Caco-2 (cell line): ENCODE data around the gene COPRS. TPM values are rescaled to one million over a fixed set of nuclear protein-coding genes. Genes with fewer than 3 reads are reported as not detected.
"Not testable (repeated sequence)": the region's sequence is repeated elsewhere in the genome, so short reads cannot be mapped to it uniquely, and the experiment has no call there.

Experiments used
- BruUV-seq: library from RNA; stranded (reverse); fragments of 400-500 nt; replicated peaks from 2 replicates; lab custom pipeline; 2021; lab: Mats Ljungman, UMichigan
- CTCF ChIA-PET: fragments of 300-600 bp; sonication (Branson Sonifier 250); formaldehyde crosslinking; loops from one replicate; lab custom pipeline; 2022; ENCODE audit warnings: antibody characterized with exemption; lab: Charles Lee
- POLR2A ChIA-PET: fragments of 300-600 bp; sonication (Branson Sonifier 250); formaldehyde crosslinking; loops from one replicate; lab custom pipeline; 2022; ENCODE audit warnings: antibody characterized with exemption; lab: Charles Lee
- DNase-seq, 2 experiments: peaks; one replicate each; pipeline versions ENCODE4 v3.0.0 to v3.0.0-alpha.2; 2020 to 2022
- H3K27me3 ChIP-seq: replicated peaks from 2 replicates; pipeline ENCODE4 v1.6.0; 2011; ENCODE audit warnings: low read length; ENCODE audit not compliant: control insufficient read depth, insufficient read depth
- H3K36me3 ChIP-seq: 2 replicates; pipeline ENCODE4 v1.5.1; 2011; ENCODE audit warnings: low read length; ENCODE audit not compliant: control insufficient read depth, insufficient read depth
- H3K4me1 ChIP-seq: fragments of 250-450 bp; sonication (Bioruptor Pico); 2 replicates; pipeline ENCODE4 v1.5.1; 2020; ENCODE audit warnings: mild to moderate bottlenecking
- H3K4me3 ChIP-seq: 2 replicates; pipeline ENCODE4 v1.5.1; 2011; ENCODE audit warnings: low read depth, mild to moderate bottlenecking, control low read depth, low read length
- H3K9me3 ChIP-seq: fragments of 250-450 bp; sonication (Bioruptor Pico); 2 replicates; pipeline ENCODE4 v1.5.1; 2020; ENCODE audit warnings: mild to moderate bottlenecking, moderate library complexity
- H3K27ac Mint-ChIP-seq: one replicate; pipeline ENCODE4 v1.8.0; 2022; ENCODE audit warnings: mixed read lengths; ENCODE audit not compliant: unreplicated experiment
- H3K27me3 Mint-ChIP-seq: one replicate; pipeline ENCODE4 v1.8.0; 2022; ENCODE audit warnings: mixed read lengths; ENCODE audit not compliant: insufficient read depth, unreplicated experiment
- H3K36me3 Mint-ChIP-seq: one replicate; pipeline ENCODE4 v1.8.0; 2022; ENCODE audit warnings: mild to moderate bottlenecking, mixed read lengths; ENCODE audit not compliant: insufficient read depth, unreplicated experiment
- H3K4me1 Mint-ChIP-seq: one replicate; pipeline ENCODE4 v1.8.0; 2022; ENCODE audit warnings: low read depth, mixed read lengths; ENCODE audit not compliant: unreplicated experiment
- H3K4me3 Mint-ChIP-seq: one replicate; pipeline ENCODE4 v1.8.0; 2022; ENCODE audit warnings: mild to moderate bottlenecking, moderate library complexity, mixed read lengths; ENCODE audit not compliant: unreplicated experiment
- H3K9me3 Mint-ChIP-seq: one replicate; pipeline ENCODE4 v1.8.0; 2022; ENCODE audit warnings: mixed read lengths; ENCODE audit not compliant: unreplicated experiment
- CTCF ChIP-seq, 2 experiments: fragments of 200-600 bp in 1 of 2; IDR thresholded peaks; 1 replicate in 1 of 2; 2 replicates in 1 of 2; pipeline versions ENCODE4 v1.5.1 to v1.8.0; 2011 to 2022; ENCODE audit warnings: antibody characterized with exemption in 1 of 2, control low read depth in 1 of 2, inconsistent platforms in 1 of 2, low read depth in 1 of 2, low read length in 1 of 2, mild to moderate bottlenecking in 1 of 2, moderate library complexity in 1 of 2; ENCODE audit not compliant: insufficient read depth in 1 of 2, severe bottlenecking in 1 of 2, unreplicated experiment in 1 of 2
- intact Hi-C: fragments of 100-400 bp; cut with micrococcal nuclease; formaldehyde crosslinking; loops from one replicate; pipeline ENCODE4 v1.10.0; 2022; ENCODE audit not compliant: unreplicated experiment
- total RNA-seq: library from RNA; stranded (reverse); gene quantifications from 2 replicates; pipeline ENCODE4 v1.2.3, GENCODE V29; 2022

The COPRS gene
- total RNA-seq, 1 experiment from 2014 or later = 62.2 TPM

DNA sequence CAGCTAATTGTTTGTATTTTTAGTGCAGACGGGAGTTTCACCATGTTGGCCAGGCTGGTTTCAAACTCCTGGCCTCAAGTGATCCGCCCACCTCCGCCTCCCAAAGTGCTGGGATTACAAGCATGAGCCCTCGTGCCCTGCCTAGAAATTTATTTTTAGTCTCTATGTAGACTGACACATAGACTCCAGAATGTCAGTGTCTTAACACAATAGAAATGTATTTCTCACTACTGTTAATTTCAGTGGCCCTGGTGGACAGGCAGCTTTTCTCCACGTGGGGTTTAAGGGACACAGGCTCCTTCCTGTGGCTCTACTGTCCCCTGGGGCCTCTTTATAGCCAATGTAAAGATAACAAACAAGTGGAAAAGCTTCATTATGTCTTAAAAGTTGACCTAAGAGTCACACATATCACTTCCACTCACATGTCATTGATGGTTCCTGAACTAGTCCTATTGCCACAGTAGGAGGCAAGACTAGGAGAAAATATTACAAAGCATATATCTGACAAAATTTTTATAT, 43.8 kb downstream of the COPRS start:
- BruUV-seq = no TSS peak
- Histone ChIP-seq H3K36me3 (no peaks in the 10 kb centered on the region), H3K4me3 (no peak overlapping the region), H3K4me1 (no peaks in the 10 kb centered on the region), H3K27me3 (no peaks in the 10 kb centered on the region), H3K9me3 (no peaks in the 10 kb centered on the region)
- ChIA-PET CTCF (no interaction called here), POLR2A (no interaction called here)
- Mint-ChIP-seq H3K4me3 (no peak overlapping the region), H3K36me3 (no peaks in the 10 kb centered on the region), H3K4me1 (no peaks in the 10 kb centered on the region), H3K27me3 (no peaks in the 10 kb centered on the region), H3K27ac (no peak overlapping the region), H3K9me3 (no peaks in the 10 kb centered on the region)
- TF ChIP-seq CTCF (IDR thresholded peaks at IDR 0.05; ENCODE audit: insufficient read depth in 1 of 2, low read depth in 1 of 2, low read length in 1 of 2, severe bottlenecking in 1 of 2, unreplicated experiment in 1 of 2) = peak in 1 of 2 experiments; percentile 3
- intact Hi-C loops = no loop called here
- no peak for DNase-seq

- no peaks in the 10 kb centered on the region for H3K4me1 Mint-ChIP-seq
- peaks cover 3% of the 10 kb centered on the region; the same call in 1 of the 2 replicates for H3K9me3 ChIP-seq
- no peak for TF ChIP-seq CTCF (IDR thresholded peaks at IDR 0.05; ENCODE audit: insufficient read depth in 1 of 2, low read depth in 1 of 2, low read length in 1 of 2, severe bottlenecking in 1 of 2, unreplicated experiment in 1 of 2)
- no TSS peak for BruUV-seq
- H3K4me1 ChIP-seq = no peaks in the 10 kb centered on the region
- H3K9me3 Mint-ChIP-seq = no peaks in the 10 kb centered on the region
- CTCF ChIA-PET = no interaction called here
- H3K4me3 ChIP-seq = no peak overlapping the region
- H3K4me3 Mint-ChIP-seq = no peak overlapping the region
- H3K36me3 Mint-ChIP-seq = no peaks in the 10 kb centered on the region
- POLR2A ChIA-PET = no interaction called here
- no peak for DNase-seq
- no peaks in the 10 kb centered on the region for H3K36me3 ChIP-seq
- intact Hi-C loops = no loop called here
- no peaks in the 10 kb centered on the region for H3K27me3 ChIP-seq
- no peaks in the 10 kb centered on the region for H3K27me3 Mint-ChIP-seq
- no peak overlapping the region for H3K27ac Mint-ChIP-seq
These were observed 47.9 kb downstream of the COPRS start for GRCh38 chr17:31811101-31811500.

DNA sequence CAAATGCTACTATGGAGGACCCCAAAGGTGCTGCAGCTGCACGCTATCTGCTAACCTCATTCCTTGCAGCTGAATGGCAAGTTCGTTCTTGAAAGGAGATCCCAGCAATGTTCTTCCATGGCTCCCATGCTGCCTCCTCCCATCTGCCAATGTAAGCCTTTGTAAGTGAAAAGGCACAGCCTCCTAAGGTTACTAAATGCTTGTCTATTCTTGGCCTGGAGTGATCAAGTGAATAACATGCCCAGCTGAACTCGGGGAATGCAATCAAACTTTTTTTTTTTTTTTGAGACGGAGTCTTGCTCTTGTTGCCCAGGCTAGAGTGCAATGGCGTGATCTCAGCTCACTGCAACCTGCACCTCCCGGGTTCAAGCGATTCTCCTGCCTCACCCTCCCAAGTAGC, 49.2 kb downstream of the COPRS start:
- CTCF ChIA-PET, H3K9me3 ChIP-seq, H3K4me1 Mint-ChIP-seq, POLR2A ChIA-PET, H3K27me3 ChIP-seq, H3K27ac Mint-ChIP-seq, H3K27me3 Mint-ChIP-seq, H3K4me3 ChIP-seq, H3K4me3 Mint-ChIP-seq, intact Hi-C loops, H3K36me3 ChIP-seq, H3K9me3 Mint-ChIP-seq, BruUV-seq, H3K36me3 Mint-ChIP-seq, DNase-seq, H3K4me1 ChIP-seq: not testable (repeated sequence)
